Measurements from ENCODE around the gene MDFI.

Gene MDFI

DNA sequence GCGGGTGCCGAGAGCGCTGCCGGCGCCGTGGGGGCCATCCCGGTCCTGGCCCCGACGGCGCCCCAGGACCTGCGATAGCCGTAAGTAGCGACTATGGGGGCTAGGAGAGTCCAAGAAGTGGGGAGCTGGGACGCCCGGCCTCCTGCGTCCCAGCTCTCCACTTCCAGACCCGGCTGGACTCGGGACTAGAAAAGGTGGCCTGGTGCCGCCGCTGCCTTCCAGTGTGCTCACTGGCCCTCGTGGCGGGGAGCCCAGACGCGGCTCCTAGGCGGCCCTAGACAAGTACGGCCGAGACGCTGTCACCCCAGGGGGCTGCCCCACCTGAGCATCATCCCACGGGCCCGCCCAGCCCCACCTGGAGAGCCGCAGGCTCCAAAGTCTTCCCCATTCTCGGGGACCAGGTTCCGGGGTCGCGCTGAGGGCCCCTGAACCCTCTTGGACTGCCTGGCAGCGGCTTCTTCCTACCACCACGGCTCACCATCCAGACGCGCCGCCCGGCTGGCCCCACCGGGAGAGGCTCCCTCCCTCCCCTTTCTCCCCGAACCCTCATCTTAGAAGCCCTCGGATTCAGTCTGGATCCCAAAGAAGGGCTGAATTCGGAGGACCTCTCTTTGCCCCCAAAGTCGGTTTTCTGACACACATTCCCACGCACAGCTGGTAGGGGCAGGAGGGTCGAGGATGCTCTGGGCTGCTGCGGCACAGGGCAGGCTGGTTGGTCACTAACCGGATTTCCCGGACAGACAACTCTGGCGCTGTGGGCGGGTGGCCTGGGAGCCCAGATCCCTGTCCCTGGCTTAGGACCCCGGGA is 870 bp upstream of the MDFI start:
- peaks cover 35% of the 10 kb centered on the region for H3K27me3 Mint-ChIP-seq
- peaks cover 11% of the 10 kb centered on the region for H3K4me1 Mint-ChIP-seq
- H3K9me3 Mint-ChIP-seq, result no peaks in the 10 kb centered on the region
- no peaks in the 10 kb centered on the region for H3K36me3 Mint-ChIP-seq
- peak overlapping the region; percentile 78 for H3K4me3 Mint-ChIP-seq
- no peak overlapping the region for H3K27ac Mint-ChIP-seq

DNA sequence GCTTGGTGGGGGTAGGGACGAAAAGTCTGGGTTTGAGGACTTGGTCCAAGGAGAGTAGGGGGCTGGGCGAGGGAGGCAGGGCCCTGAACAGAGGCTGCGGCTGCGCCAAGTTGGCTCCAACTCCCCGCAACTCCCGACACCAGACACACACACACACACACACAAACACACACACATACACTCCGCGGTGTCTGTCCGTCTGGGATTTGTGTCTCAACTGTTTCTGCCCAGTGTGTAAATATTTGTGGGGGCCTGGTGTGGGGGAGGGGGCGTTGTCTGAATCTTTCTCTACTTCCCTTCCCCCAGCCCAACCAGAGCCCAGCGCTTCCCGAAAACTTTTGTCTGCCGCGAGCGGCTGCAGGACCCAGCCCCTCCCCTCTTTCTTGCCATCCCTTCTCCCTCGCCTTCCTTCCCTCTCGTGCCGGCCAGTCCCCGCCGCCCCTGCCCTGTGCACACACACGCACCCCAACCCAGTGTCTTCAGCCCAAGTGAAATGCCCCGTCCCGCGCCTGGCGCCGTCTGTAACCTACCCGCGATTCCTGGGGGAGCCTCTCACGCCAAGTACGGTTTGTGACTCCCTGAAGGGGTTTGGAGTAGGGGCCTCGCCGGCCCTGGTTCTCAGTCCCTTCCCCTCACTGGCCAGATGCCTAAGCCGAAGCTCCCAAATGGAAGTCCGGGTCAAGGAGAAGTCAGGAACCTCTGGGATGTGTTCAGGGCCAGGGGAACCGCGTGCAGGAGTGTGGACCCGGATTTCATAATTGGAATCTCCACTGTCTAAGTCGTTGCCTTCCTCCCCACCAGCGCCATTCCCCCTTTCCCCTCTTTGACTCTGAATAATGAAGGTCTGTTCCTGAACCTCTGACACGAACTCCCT is 904 bp downstream of the MDFI start:
- peak overlapping the region; percentile 30 for H3K4me3 Mint-ChIP-seq
- H3K27me3 Mint-ChIP-seq, result peaks cover 35% of the 10 kb centered on the region
- H3K9me3 Mint-ChIP-seq, result no peaks in the 10 kb centered on the region
- H3K36me3 Mint-ChIP-seq, result no peaks in the 10 kb centered on the region
- H3K4me1 Mint-ChIP-seq, result peaks cover 11% of the 10 kb centered on the region
- H3K27ac Mint-ChIP-seq, result no peak overlapping the region

DNA sequence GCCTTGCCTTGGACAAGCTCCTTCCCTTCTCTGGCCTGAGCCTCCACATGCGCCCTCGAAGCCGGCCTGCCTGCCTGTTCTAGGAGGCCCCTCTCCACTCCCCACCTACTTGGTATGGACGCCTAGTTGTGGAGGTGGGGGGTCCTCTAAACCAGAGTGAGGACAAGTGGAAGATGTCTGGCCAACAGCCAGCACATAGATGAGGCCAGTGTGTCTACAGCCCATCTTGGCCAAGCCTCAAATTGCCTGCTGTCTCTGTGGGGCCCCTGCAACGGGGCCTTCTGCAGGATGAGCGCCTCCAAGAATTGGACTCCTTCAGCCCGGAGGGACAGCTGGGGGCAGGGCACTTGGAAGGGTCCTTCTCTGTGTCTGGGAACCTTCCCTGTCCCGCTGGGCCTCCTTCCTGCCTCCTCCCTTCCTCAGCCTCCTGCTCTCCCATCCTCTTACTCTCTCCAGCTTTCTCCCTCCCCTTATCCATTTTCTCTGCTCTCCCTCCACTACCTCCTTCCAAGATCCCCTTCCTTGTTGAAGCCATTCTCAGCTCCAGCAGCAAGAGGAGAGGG is 1.6 kb downstream of the MDFI start:
- Mint-ChIP-seq H3K27me3 (peaks cover 35% of the 10 kb centered on the region), H3K9me3 (no peaks in the 10 kb centered on the region), H3K36me3 (no peaks in the 10 kb centered on the region), H3K4me3 (peak overlapping the region; percentile 2), H3K27ac (no peak overlapping the region), H3K4me1 (peaks cover 11% of the 10 kb centered on the region)

DNA sequence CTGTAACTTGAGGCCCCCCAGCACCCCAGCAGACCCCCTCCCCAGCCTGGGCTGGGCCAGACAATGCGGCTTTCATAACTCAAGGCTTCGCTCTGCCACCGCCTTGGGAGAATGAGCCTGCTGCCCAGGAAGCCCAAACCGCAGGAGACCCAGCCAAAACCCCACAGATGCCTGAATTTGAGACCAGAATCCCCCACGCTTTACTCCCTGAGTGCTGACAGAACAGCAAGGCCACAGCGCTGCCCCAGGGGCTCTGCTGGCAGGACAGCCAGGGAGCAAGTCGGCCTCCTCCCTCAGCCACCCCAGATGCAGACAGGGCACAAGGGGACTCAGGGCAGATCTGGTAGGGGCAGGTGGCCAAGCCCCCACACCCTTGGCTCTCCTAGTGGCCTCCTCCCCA is 2.2 kb downstream of the MDFI start:
- Mint-ChIP-seq H3K27me3 (peaks cover 32% of the 10 kb centered on the region), H3K9me3 (no peaks in the 10 kb centered on the region), H3K4me3 (no peak overlapping the region), H3K36me3 (no peaks in the 10 kb centered on the region), H3K27ac (no peak overlapping the region), H3K4me1 (peaks cover 11% of the 10 kb centered on the region)

DNA sequence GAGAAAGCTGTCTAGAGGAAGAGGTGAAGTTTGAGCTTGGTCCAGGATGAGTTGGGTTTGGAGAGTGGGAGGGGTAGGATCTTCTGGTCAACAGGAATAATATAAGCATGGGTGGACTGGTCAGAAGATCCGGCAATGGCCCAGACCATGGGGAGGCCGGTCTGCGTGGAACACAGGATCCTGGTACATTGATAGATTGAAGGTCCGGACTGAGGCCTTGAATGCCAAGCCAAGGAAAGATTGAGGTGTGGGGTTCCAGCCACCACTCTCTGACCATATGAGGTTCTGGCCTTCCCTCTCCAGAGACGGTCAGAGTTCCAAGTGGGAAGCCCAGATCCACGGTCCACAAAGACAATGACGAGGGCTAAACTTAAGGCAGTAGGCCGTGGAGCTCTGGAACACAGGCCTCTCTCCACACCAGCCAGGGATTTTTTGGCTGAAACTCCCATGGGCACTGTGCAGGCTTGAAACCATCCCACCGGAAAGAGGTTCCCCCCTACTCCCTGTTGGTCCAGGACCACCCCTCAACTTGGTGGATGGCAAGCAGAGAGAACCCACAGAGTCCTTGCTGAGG is 3.2 kb downstream of the MDFI start:
- Mint-ChIP-seq H3K9me3 (no peaks in the 10 kb centered on the region), H3K27me3 (peaks cover 30% of the 10 kb centered on the region), H3K36me3 (no peaks in the 10 kb centered on the region), H3K4me3 (no peak overlapping the region), H3K4me1 (peaks cover 11% of the 10 kb centered on the region), H3K27ac (no peak overlapping the region)

DNA sequence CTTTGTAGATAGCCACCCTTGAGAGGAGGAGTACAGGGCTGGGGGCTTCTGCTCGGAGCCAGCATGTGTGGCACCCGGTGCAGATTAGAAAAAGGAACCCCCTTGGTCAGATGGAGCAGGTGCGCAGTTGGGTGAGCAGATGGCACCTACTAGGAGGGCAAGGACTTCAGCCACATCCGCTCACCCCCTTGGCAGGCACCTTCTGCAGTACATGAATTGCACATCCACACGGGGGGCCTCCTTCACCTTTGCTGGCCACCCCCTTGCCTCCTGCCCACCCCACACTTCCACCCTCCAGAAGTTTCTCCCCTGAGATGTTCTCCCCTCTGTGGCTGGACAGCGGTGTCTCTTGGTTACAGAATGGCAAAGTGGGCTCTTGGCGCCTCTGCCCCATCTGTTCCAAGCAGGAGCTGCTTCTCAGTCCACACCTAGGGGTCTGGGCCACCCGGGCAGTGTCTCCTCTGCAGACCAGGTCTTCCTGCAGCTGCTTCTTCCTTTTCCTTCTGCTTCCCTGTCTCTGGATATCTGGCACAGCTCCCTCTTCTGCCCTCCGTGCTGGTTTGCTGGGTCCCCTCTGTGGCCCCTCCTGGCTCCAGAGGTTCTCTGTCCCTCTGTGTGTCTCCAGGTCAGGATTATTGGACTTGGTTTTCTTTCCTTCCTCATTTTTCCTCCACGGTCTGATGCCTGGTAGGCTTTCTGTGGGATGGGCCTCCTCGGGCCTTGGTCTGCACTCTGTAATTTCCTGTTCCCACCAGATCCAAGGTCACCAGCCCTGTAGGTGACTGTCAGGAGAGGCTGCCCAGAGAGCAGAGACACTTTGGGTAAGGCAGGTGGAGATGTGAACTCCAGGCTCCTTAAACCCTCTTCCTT is 4.1 kb downstream of the MDFI start:
- Mint-ChIP-seq H3K4me3 (no peak overlapping the region), H3K36me3 (no peaks in the 10 kb centered on the region), H3K27ac (peak overlapping the region; percentile 30), H3K9me3 (no peaks in the 10 kb centered on the region), H3K27me3 (peaks cover 28% of the 10 kb centered on the region), H3K4me1 (peaks cover 11% of the 10 kb centered on the region)

DNA sequence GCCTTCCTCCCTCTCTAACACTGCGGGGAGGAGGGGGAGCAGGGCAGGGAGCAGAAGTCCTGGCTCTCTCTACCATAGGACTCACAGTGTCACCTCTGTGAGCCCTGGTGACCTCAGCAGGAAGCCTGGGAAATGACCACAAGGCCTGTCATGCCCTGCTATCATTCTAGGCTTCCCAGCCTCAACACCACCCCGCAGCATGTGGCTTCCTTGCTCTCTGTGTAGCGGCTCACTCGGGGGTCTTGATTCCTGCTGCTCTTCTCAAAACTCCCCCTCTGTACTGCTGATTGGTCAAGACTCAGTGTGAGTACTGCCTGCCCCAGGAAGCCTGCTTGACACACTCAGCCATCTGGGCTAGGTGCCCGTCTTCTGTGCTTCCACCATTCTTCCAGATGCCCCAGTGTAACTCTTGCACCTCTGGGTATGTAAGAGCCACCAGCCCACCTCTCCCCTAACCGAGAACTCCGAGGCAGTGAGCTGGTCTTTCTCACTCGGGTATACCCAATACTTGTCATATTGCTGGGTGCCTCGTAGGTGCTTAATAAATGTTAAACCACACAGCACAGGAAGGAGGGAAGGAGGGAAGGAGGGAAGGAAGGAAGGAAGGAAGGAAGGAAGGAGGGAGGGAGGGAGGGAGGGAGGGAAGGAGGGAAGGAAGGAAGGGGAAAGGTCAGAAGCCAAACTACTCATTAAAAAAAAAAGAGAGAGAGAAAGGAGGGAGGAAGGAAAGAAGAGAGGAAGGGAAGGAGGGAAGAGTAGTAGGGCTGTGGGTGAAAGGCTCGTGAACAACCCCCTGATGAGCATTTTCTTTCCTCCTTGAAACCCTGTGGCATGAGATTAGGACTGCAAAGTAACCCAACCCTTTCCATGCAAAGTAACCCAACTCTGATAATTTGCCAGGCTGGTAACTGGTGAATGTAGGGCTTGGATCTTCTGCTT is 5.0 kb downstream of the MDFI start:
- no peaks in the 10 kb centered on the region for H3K36me3 Mint-ChIP-seq
- H3K4me3 Mint-ChIP-seq, result no peak overlapping the region
- peaks cover 6% of the 10 kb centered on the region for H3K4me1 Mint-ChIP-seq
- H3K27ac Mint-ChIP-seq, result no peak overlapping the region
- peaks cover 24% of the 10 kb centered on the region for H3K27me3 Mint-ChIP-seq
- H3K9me3 Mint-ChIP-seq, result no peaks in the 10 kb centered on the region

DNA sequence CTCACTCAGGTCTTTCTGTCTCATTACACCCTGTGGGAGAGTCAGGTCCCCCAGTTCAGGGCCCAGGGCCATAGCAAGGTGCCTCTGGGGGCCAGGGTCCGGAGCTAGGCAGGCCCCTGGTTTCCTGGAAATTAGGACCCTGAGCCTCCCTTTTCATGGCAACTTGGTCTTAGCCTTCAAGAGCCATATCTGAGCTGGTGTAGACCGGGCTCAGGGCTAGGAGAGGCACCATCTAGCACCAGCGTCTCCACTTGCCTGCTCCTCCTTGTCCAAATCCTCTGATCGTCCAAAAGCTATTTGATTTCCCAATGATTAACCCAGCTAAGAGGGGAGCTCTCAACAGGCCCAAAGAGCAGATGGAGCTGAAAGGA is 5.6 kb downstream of the MDFI start:
- Mint-ChIP-seq H3K27me3 (peaks cover 24% of the 10 kb centered on the region), H3K9me3 (no peaks in the 10 kb centered on the region), H3K4me1 (peaks cover 6% of the 10 kb centered on the region), H3K36me3 (no peaks in the 10 kb centered on the region), H3K27ac (no peak overlapping the region), H3K4me3 (no peak overlapping the region)

DNA sequence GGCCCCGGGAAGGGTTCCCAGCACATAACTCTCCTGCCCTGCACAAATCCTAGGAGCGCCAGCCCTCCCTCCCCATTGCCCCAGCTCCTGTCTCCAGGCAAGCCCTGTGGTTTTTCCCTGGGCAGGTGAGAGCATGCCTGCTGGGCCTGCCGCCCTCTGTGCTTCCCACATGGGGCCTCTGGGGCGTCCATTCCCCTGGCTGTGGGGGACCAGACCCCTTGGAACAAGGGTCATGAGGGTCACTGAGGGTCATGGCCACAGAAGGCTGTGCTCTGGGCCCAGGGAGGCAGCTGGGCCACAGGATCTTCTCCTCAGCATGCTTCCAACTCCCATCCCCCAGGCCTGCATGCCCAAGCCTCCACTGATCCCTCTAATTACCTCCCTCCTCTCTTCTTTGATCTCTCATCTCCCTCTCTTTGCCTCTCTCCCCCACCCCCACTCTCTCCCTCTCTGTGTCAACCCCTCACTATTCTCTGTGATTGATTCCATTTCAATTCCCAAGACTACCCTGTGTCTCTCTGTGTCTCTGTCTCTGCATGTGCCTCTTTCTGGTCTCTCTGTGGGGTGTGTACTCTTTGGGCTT is 6.1 kb downstream of the MDFI start:
- Mint-ChIP-seq H3K27me3 (peaks cover 20% of the 10 kb centered on the region), H3K36me3 (no peaks in the 10 kb centered on the region), H3K27ac (no peak overlapping the region), H3K4me1 (peaks cover 4% of the 10 kb centered on the region), H3K9me3 (no peaks in the 10 kb centered on the region), H3K4me3 (no peak overlapping the region)

DNA sequence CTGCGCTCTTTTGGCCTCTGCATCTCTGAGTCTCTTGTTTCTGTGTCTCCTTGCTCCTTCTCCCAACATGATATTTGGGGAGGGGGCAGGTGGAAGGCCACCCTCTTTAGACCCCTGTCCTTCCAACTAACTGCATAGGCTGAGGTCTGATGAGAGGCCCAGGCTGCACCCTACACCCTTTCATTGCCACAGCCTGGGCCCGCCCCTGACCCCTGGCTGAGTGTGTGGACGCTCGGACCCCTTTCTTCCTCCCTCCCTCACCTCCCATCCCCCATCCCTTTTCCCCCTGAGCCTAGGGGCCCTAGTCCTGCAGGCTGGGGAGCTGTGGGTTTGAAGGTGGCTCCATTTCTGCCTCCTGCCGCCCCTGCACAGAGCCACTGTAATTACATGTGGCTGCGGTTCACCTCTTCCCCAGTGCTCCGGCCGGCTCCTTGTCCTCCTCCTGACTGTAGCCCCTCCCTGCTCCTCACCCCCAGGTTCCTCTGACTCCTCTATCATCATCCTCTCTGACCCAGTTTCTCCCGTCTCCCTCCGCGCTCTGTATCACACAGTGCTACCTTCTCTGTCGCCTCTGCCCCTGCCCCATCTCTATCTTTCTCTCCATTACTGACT is 6.8 kb downstream of the MDFI start:
- Mint-ChIP-seq H3K27me3 (peaks cover 15% of the 10 kb centered on the region), H3K9me3 (no peaks in the 10 kb centered on the region), H3K36me3 (no peaks in the 10 kb centered on the region), H3K27ac (no peak overlapping the region), H3K4me3 (no peak overlapping the region), H3K4me1 (no peaks in the 10 kb centered on the region)

DNA sequence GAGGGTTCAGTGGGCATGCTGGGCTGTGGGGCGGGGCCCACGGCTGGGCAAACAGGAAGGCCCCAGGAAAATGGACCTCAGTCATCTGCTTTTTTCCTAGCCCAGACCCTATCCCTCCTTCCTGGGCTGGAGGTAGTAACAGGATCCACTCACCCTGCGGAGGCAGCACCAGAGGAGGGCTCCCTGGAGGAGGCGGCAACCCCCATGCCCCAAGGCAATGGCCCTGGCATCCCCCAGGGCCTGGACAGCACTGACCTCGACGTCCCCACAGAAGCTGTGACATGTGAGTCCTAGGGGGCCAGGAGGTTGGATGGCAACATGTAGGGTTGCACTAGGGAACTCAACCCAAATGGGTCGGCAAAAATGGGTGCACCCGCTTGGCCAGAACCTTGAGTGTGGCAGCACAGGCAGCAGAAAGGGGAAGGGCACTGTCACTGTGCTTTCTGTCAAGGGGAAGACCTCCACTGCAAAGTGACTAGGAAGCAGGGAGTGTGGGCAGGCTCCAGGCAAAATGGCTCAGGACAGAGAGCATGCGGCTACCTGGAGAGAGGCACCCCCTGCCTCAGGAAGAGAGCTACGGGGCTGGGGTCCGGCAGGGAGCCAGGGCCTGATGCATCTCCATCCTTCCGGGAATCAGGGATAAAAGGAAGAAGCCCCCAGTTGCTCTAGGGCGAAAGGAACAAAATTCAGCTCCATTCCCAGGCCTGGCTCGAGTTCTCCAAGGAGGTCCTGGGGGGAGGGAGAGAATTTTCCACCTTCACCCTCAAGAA is 7.9 kb downstream of the MDFI start:
- no peaks in the 10 kb centered on the region for H3K9me3 Mint-ChIP-seq
- no peak overlapping the region for H3K4me3 Mint-ChIP-seq
- H3K36me3 Mint-ChIP-seq, result no peaks in the 10 kb centered on the region
- peaks cover 9% of the 10 kb centered on the region for H3K27me3 Mint-ChIP-seq
- H3K4me1 Mint-ChIP-seq, result no peaks in the 10 kb centered on the region
- H3K27ac Mint-ChIP-seq, result no peak overlapping the region

DNA sequence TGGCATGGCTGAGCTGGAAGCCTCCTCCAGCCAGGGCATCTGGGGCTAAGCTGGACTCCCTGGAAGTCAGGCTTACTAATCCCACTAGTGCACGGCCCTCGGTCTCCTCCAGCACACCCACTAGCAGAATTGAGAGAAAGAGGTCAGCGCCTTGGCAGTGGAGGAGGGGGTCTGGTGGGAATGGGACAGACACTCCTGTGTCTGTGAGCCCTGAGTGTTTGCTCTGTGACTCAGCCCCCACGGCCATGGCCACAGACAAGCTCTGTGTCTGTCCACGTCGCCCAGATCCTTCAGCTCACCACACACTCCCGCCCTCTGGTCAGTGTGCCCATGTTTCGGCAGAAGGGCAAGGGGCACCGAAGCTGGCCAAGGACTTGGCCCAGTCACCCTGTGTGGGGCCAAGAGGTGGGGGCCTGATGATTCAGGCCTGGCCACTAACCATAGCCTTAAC is 8.8 kb downstream of the MDFI start:
- H3K4me3 Mint-ChIP-seq, result no peak overlapping the region
- H3K36me3 Mint-ChIP-seq, result no peaks in the 10 kb centered on the region
- no peaks in the 10 kb centered on the region for H3K4me1 Mint-ChIP-seq
- peaks cover 3% of the 10 kb centered on the region for H3K27me3 Mint-ChIP-seq
- H3K9me3 Mint-ChIP-seq, result no peaks in the 10 kb centered on the region
- H3K27ac Mint-ChIP-seq, result no peak overlapping the region

DNA sequence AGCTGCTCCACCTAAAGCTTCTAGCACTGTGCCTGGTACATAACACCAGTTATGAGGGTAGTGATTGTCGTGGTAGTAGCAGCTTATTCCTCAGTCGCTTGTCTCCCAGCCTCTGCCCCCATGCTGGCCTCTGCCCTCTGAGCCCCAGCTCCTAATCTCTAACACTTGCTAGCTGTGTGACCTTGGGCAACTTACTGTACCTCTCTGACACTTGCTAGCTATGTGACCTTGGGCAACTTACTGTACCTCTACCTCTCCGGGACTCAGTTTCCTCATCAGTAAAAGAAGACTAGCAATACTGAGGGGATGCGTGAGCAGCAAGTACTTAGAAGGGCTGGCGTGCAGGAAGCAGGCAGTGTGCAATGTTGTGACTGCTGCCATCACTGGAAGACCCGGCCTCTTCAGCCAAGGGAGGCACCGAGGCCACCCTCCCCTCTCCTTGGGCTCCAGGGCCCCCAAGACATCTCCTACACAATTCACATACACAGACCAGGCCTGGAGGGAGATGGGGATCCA is 9.9 kb downstream of the MDFI start:
- Mint-ChIP-seq H3K36me3 (no peaks in the 10 kb centered on the region), H3K27me3 (peaks cover 3% of the 10 kb centered on the region), H3K4me1 (no peaks in the 10 kb centered on the region), H3K27ac (no peak overlapping the region), H3K9me3 (no peaks in the 10 kb centered on the region), H3K4me3 (no peak overlapping the region)
